ENCODE results near the gene TDRD10.

The TDRD10 gene

DNA sequence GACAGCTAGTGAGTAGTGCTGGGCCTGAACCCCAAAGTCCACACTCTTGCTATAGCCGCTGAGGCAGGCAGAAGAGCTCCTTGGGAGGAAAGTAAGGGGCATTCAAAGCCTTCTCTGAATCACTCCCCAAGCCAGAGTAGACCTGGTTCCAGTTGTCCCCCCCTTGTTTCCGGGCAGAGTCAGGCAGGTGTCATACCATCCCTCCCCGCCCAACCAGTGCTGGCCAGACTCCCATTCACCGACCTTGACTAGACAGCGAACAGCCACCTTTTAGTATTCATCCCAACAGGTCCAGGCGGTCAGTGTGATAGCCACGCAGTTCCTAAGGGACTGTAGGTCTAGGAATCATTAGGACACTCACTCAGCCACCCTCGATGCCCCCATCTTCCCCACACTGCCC is 77.4 kb downstream of the TDRD10 start:
- DNase-seq: no peak

DNA sequence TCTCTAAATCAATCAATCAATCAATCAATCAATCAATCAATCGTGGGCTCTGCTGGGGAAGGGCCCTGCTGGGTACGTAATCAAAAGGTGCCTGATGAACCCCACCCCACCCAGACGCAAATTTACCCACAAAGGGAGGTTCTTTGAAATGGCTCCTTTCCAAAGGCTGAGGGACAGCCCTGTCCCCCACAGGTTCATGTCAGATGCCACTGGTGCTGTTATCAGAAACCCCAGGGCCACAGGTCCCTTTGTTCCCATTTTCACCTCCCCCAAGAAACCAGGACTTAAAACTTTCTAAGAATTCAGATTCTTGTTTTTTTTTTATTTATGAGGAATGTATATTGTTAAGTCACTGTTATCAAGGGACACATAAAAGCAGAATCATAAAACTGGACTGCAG is 79.7 kb downstream of the TDRD10 start:
- DNase-seq: no peak

GRCh38 chr1:154582885-154583284 is 80.9 kb downstream of the TDRD10 start:
- DNase-seq: no peak

- no peak for DNase-seq
Observed at GRCh38 chr1:154583773-154584172, 81.8 kb downstream of the TDRD10 start.

DNA sequence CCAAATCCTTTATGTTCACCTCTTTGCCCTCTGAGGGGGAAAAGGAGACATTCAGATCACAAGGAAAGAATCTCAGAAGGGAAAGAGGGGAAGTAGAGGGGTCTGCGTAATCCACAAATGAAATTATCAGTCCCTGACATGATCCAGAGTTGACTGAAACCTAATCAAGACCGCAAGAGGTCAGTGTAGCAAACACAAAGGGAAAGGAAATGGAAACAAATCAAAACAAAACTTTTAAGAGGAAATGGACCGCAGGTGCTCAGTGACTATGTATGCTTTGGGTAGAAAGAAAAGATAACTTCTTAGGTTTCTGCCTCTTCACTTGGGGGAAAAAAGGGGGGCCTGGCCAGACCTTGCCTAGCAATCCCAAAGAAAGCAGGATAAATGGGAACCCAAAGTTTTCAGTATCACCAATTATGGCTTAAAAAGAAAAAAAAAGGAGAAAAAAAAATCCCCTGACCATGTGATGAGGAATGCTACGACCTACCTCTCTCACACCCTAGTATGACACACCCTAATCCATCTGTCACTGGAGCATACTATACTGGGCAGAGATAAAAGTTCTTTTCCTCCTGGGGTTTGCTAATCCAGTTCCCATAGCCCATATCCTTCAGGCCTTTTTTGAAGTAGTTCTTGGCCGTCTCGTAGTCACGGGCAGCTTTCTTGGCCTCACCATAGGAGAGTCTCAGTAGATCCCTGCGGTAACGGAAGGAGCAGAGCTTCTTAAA is 82.4 kb downstream of the TDRD10 start:
- DNase-seq: no peak

DNA sequence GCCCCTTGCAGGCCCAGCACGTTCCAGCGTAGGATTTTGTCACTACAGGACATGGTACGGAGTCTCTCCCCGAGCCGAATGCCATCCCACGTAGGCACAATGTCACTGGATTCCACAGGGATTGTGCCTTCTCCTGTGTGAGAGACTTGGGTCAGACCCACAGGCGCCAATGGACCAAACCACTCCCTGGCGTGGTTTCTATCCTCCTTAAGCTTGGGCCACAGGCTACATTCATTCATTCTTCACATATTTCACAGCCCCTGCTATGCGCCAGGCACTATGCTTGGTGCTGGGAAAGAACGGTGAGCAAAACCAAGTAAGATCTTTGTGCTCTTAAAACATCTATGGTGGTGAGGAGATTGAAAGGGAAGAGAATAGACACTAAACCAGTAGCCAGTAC is 84.2 kb downstream of the TDRD10 start:
- no peak for DNase-seq

DNA sequence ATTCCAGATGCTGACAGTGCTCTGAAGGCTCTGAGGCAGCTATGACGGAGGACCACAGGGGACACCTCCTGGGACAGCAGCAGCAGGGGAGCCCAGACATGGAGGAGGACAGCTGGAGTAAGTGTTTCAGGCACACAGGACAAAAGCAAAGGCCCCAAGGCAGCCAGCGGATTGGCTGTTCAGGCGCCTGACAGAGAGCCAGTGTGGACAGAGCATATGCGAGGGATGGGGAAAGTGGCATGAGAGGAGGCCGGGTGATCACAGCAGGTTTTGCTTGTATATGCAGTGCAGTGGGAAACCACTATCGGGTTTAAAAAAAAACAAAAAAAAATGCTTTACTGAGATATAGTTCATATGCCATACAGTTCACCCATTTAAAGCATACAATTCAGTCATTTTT is 84.6 kb downstream of the TDRD10 start:
- no peak for DNase-seq

DNA sequence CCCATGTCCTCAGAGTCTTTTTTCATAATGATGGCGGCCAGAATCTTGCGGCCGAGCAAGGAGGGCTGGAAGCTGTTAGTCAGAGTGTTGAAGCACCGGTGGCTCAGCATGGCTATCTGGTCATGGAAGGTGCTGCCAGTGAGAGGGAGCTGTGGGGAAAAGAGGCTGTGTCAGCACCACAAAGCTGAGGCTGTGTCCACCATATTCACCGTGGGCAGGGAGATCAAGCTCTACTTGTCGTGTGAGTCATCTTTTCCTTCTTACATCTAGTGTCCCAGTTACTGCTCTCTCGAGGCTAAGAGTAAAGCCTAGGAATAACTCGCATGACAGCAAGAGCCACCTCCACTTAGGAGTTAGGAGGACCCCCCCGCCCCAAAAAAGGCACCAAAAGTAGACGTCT is 87.8 kb downstream of the TDRD10 start:
- DNase-seq: no peak

- DNase-seq: no peak
Observed at GRCh38 chr1:154590756-154591155, 88.7 kb downstream of the TDRD10 start.

DNA sequence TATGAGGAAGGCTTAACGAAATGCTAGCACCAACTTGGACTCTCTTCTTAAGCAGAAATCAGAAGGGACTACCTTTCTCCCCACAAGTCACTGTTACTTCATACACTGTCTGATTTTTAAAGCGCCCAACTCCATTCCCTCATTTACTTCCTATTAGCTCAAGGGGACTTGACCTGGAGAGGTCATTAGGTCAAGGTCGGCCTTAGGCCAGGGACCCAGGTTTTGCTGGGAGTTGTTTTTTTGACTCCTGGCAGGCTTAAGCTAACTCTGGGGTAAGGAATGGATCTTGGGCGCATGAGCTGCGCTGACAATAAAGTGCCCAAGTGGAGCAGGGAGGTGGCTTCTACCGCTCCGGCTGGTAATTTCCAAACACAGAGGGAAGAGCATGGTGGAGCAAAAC is 89.2 kb downstream of the TDRD10 start:
- DNase-seq: no peak

- DNase-seq: no peak
Observed at GRCh38 chr1:154593390-154593789, 91.4 kb downstream of the TDRD10 start.

DNA sequence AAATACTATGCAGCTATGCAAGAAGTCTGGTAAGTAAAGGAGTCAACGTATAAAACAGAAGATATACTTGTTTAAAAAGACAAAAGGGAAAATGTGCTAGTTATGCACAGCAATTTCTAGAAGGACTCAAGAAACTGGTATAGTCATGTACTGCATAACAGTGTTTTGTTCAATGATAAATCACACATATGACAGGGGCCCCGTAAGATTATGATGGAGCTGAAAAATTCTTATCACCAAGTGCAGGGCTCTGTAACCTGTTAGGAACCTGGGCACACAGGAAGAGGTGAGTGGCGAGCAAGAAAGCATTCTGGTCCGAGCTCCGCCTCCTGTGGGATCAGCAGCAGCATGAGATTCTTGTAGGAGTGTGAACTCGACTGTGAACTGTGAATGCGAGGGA is 92.8 kb downstream of the TDRD10 start:
- no peak for DNase-seq

- DNase-seq: no peak
Observed at GRCh38 chr1:154595621-154596020, 93.6 kb downstream of the TDRD10 start.
